OCI-LY3 (cell line): ENCODE measurements around the gene GPER1.

Source experiments
- H2AFZ ChIP-seq: fragments of 200-600, 300-600 bp; shearing (Covaris generic); 2 replicates; pipeline ENCODE4 v1.6.0; 2014; ENCODE audit warnings: antibody characterized with exemption, low read depth, low read length
- H3K27ac ChIP-seq: fragments of 200-600, 300-600 bp; sonication (generic); 2 replicates; pipeline ENCODE4 v1.5.1; 2014; ENCODE audit warnings: mild to moderate bottlenecking, low read length, moderate library complexity, mixed read lengths
- H3K27me3 ChIP-seq: fragments of 200-600, 300-600 bp; sonication (generic); 2 replicates; pipeline ENCODE4 v1.6.1; 2014; ENCODE audit warnings: low read depth, low read length, mixed read lengths
- H3K36me3 ChIP-seq: fragments of 200-600, 300-600 bp; sonication (generic); replicated peaks from 2 replicates; pipeline ENCODE3; 2014; ENCODE audit warnings: low read depth, low read length, mixed read lengths
- H3K4me1 ChIP-seq: fragments of 300-600, 200-600 bp; sonication (generic); 2 replicates; pipeline ENCODE4 v1.6.1; 2014; ENCODE audit warnings: low read length, mixed read lengths
- H3K4me2 ChIP-seq: fragments of 200-600, 300-600 bp; sonication (generic); 2 replicates; pipeline ENCODE4 v1.6.1; 2014; ENCODE audit warnings: low read length, mixed read lengths
- H3K4me3 ChIP-seq: fragments of 300-600, 200-600 bp; sonication (generic); 2 replicates; pipeline ENCODE4 v1.5.1; 2014; ENCODE audit warnings: antibody characterized with exemption, mild to moderate bottlenecking, low read length, moderate library complexity
- H3K79me2 ChIP-seq: fragments of 300-600, 200-600 bp; shearing (Covaris generic); 2 replicates; pipeline ENCODE4 v1.6.1; 2014; ENCODE audit warnings: mild to moderate bottlenecking, low read length, mixed read lengths
- H3K9ac ChIP-seq: fragments of 300-600, 200-600 bp; shearing (Covaris generic); 2 replicates; pipeline ENCODE4 v1.6.0; 2014; ENCODE audit warnings: mild to moderate bottlenecking, low read length, moderate library complexity
- H3K9me3 ChIP-seq: fragments of 200-600, 300-600 bp; shearing (Covaris generic); 2 replicates; pipeline ENCODE4 v1.6.1; 2014; ENCODE audit warnings: low read length, mixed read lengths; ENCODE audit not compliant: insufficient read depth
- H4K20me1 ChIP-seq: fragments of 200-600, 300-600 bp; sonication (generic); 2 replicates; pipeline ENCODE4 v1.6.1; 2016; ENCODE audit warnings: low read length, mixed read lengths; ENCODE audit not compliant: insufficient read depth
- EZH2phosphoT487 ChIP-seq: fragments of 200-600 bp; shearing (Covaris generic); IDR thresholded peaks from 2 replicates; pipeline ENCODE4 v1.6.1; 2018; ENCODE audit warnings: antibody characterized with exemption, mixed run types, low read depth
- TF ChIP-seq, protein P1 (sequence below): fragments of 200-600, 300-600 bp; sonication (generic); IDR thresholded peaks from 2 replicates; pipeline ENCODE4 v1.5.1; 2014; ENCODE audit warnings: antibody characterized with exemption, low read length, low read depth

Gene GPER1

DNA sequence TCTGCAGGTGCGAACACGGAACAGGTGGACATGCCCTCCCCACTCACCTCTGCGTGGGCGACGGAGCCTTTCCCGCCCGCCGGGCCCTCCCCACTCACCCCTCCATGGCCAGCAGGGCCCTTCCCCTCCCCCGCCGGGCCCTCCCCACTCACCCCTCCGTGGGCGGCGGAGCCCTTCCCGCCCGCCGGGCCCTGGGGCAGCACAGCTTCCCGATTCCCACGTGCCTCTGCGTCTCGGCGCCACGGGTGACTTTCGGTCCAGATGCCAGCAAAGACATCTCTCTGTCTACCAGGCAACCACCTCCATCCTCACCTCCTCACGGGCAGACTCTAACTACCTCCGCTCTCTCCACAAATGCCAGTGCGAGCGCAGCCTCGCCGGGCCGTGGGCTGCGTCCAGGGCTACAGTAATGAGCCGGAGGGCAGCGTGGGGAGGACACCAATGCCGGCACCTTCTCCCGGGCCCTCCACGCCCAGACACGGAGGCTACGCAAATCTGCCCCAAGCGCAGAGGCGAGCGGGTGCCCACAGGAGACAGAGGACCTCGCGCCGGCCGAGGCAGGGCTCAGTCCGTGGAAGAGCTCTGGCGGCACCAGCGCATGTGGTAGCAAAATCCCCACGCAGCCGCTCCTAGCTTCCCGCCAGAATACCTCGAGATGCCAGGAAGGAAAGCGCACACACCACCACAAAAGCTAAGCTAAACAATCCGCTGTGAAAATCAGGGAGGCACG, 21.8 kb downstream of the GPER1 start:
- H3K36me3 ChIP-seq = no peaks in the 10 kb centered on the region
- H3K9ac ChIP-seq = no peak overlapping the region
- H3K4me1 ChIP-seq = peaks cover 26% of the 10 kb centered on the region
- no peak overlapping the region for H2AFZ ChIP-seq
- TF ChIP-seq EZH2phosphoT487 = no peak
- TF ChIP-seq, protein P1, sequence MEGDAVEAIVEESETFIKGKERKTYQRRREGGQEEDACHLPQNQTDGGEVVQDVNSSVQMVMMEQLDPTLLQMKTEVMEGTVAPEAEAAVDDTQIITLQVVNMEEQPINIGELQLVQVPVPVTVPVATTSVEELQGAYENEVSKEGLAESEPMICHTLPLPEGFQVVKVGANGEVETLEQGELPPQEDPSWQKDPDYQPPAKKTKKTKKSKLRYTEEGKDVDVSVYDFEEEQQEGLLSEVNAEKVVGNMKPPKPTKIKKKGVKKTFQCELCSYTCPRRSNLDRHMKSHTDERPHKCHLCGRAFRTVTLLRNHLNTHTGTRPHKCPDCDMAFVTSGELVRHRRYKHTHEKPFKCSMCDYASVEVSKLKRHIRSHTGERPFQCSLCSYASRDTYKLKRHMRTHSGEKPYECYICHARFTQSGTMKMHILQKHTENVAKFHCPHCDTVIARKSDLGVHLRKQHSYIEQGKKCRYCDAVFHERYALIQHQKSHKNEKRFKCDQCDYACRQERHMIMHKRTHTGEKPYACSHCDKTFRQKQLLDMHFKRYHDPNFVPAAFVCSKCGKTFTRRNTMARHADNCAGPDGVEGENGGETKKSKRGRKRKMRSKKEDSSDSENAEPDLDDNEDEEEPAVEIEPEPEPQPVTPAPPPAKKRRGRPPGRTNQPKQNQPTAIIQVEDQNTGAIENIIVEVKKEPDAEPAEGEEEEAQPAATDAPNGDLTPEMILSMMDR = no peak
- H4K20me1 ChIP-seq = 0 out of 2 replicates have a peak, but pooled peaks cover 4% of the 10 kb centered on the region
- H3K4me3 ChIP-seq = no peak overlapping the region
- H3K9me3 ChIP-seq = no peaks in the 10 kb centered on the region
- H3K27me3 ChIP-seq = no peaks in the 10 kb centered on the region
- H3K27ac ChIP-seq = no peak overlapping the region
- H3K4me2 ChIP-seq = no peak overlapping the region
- peaks cover 18% of the 10 kb centered on the region for H3K79me2 ChIP-seq

DNA sequence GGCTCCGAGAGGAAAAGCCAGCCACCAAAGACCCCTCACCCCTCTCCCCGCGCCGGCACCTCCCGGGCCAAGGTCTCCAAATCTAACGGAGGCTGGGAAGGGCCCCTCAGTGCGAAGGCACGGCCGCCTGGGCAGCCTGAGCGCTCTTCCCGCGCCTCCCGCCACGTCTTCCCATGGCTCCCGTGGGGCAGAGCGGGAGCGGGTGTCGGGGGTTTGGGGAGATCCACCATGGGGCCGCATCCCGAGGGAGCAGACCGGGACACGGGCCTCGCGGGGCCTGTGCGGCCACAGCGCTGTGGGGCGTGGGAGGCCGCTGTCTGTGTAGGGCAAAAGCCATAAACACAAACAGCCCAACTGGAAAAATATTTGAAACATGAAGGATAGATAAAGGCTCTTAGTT, 22.4 kb downstream of the GPER1 start:
- Histone ChIP-seq H3K4me3 (no peak overlapping the region), H3K27me3 (no peaks in the 10 kb centered on the region), H4K20me1 (0 out of 2 replicates have a peak, but pooled peaks cover 4% of the 10 kb centered on the region), H3K36me3 (no peaks in the 10 kb centered on the region), H2AFZ (no peak overlapping the region), H3K4me1 (peaks cover 20% of the 10 kb centered on the region), H3K27ac (no peak overlapping the region), H3K79me2 (peaks cover 15% of the 10 kb centered on the region; the same call in 1 of the 2 replicates), H3K9ac (no peak overlapping the region), H3K9me3 (no peaks in the 10 kb centered on the region), H3K4me2 (no peak overlapping the region)
- no peak for TF ChIP-seq EZH2phosphoT487
- TF ChIP-seq, protein P1 = no peak

DNA sequence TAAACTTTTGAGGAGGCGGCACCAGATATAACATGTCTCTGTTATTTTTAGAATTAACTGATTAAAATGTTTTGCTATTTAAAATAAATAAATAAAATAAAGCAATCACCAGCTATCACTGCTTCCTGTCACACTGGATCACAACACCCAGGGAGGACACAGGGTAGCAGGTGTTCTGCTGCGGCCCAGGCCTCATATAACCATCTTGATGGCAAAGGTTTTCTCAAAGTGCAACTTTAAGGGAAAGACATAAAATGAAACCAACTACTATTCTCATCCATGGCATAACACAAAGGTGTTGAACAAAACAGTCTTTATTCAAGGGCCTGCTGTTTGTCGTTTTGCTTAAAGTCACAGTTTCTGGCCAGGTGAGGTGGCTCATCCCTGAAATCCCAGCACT, 23.2 kb downstream of the GPER1 start:
- Histone ChIP-seq H3K9ac (no peak overlapping the region), H2AFZ (no peak overlapping the region), H3K9me3 (no peaks in the 10 kb centered on the region), H3K27me3 (no peaks in the 10 kb centered on the region), H3K36me3 (no peaks in the 10 kb centered on the region), H3K4me3 (no peak overlapping the region), H3K4me2 (no peak overlapping the region), H3K27ac (no peak overlapping the region), H3K79me2 (peaks cover 10% of the 10 kb centered on the region; the same call in 1 of the 2 replicates), H4K20me1 (0 out of 2 replicates have a peak, but pooled peaks cover 4% of the 10 kb centered on the region), H3K4me1 (peaks cover 12% of the 10 kb centered on the region)
- TF ChIP-seq, protein P1 = no peak
- no peak for TF ChIP-seq EZH2phosphoT487

GRCh38 chr7:1112109-1112508, 24.2 kb downstream of the GPER1 start:
- 0 out of 2 replicates have a peak, but pooled peaks cover 4% of the 10 kb centered on the region for H4K20me1 ChIP-seq
- no peak for TF ChIP-seq EZH2phosphoT487
- TF ChIP-seq, protein P1 = no peak
- 0 out of 2 replicates have a peak, but pooled peaks cover under 1% of the 10 kb centered on the region for H3K79me2 ChIP-seq
- H3K9me3 ChIP-seq = no peaks in the 10 kb centered on the region
- no peak overlapping the region for H3K4me2 ChIP-seq
- no peaks in the 10 kb centered on the region for H3K36me3 ChIP-seq
- H2AFZ ChIP-seq = no peak overlapping the region
- peaks cover 3% of the 10 kb centered on the region for H3K4me1 ChIP-seq
- H3K27ac ChIP-seq = no peak overlapping the region
- H3K9ac ChIP-seq = no peak overlapping the region
- no peak overlapping the region for H3K4me3 ChIP-seq
- no peaks in the 10 kb centered on the region for H3K27me3 ChIP-seq
